DMS153 treated with DMSO at 0.1 percent for 48 hours (cell line): Measurements from ENCODE around the gene ITSN2.
"Not testable (repeated sequence)": the region's sequence is repeated elsewhere in the genome, so short reads cannot be mapped to it uniquely, and the experiment has no call there.

Experiments
- DNase-seq: peaks from one replicate; lab custom pipeline; 2025; ENCODE audit not compliant: unreplicated experiment; lab: John Stamatoyannopoulos, UW

Gene ITSN2

GRCh38 chr2:24222946-24223345, 137.4 kb downstream of the ITSN2 start:
- DNase-seq, result no peak

GRCh38 chr2:24221343-24222050, 138.8 kb downstream of the ITSN2 start:
- DNase-seq, result no peak

- DNase-seq, result no peak
These were observed 139.6 kb downstream of the ITSN2 start for GRCh38 chr2:24220554-24221291.

GRCh38 chr2:24214880-24215279, 145.5 kb downstream of the ITSN2 start:
- DNase-seq, result no peak

GRCh38 chr2:24211408-24211807, 148.9 kb downstream of the ITSN2 start:
- no peak for DNase-seq

GRCh38 chr2:24210723-24211122, 149.6 kb downstream of the ITSN2 start:
- DNase-seq, result no peak

- no peak for DNase-seq
These were observed 150.3 kb downstream of the ITSN2 start for GRCh38 chr2:24210106-24210455.

GRCh38 chr2:24209389-24210105, 150.8 kb downstream of the ITSN2 start:
- DNase-seq, result no peak

- no peak for DNase-seq
These were observed 151.8 kb downstream of the ITSN2 start for GRCh38 chr2:24208490-24208889.

- DNase-seq, result no peak
These were observed 153.0 kb downstream of the ITSN2 start for GRCh38 chr2:24207359-24207758.

GRCh38 chr2:24206714-24207113, 153.6 kb downstream of the ITSN2 start:
- no peak for DNase-seq

- DNase-seq, result no peak
These were observed 154.1 kb downstream of the ITSN2 start for GRCh38 chr2:24206242-24206641.

GRCh38 chr2:24205131-24205530, 155.2 kb downstream of the ITSN2 start:
- DNase-seq, result no peak

GRCh38 chr2:24204505-24204904, 155.8 kb downstream of the ITSN2 start:
- no peak for DNase-seq

GRCh38 chr2:24203787-24204150, 156.6 kb downstream of the ITSN2 start:
- DNase-seq, result no peak

GRCh38 chr2:24203029-24203786, 157.1 kb downstream of the ITSN2 start:
- DNase-seq, result no peak

GRCh38 chr2:24200799-24201198, 159.5 kb downstream of the ITSN2 start:
- DNase-seq, result no peak

- DNase-seq, result no peak
These were observed 160.3 kb downstream of the ITSN2 start for GRCh38 chr2:24199968-24200590.

GRCh38 chr2:24197213-24197612, 163.1 kb downstream of the ITSN2 start:
- not testable (repeated sequence) for DNase-seq

GRCh38 chr2:24191848-24192247, 168.5 kb downstream of the ITSN2 start:
- DNase-seq, result no peak

GRCh38 chr2:24191156-24191555, 169.2 kb downstream of the ITSN2 start:
- DNase-seq, result no peak
